HCT116 (cell line): ENCODE data around the gene SLCO2A1. TPM values are rescaled to one million over a fixed set of nuclear protein-coding genes. Genes with fewer than 3 reads are reported as not detected.

Source experiments
- ATAC-seq: fragments of 200-7000 bp; cut with Tn5 transposase; 2 replicates; pipeline ENCODE4 v1.9.1; 2020; ENCODE audit warnings: mild to moderate bottlenecking, moderate library complexity
- BruUV-seq: library from RNA; stranded (reverse); fragments of 400-500 nt; replicated peaks from 2 replicates; lab custom pipeline; 2021; lab: Mats Ljungman, UMichigan
- CTCF ChIA-PET: fragments of 300-600 bp; sonication (Branson Sonifier 250); formaldehyde crosslinking; loops from one replicate; lab custom pipeline; 2021; ENCODE audit warnings: antibody characterized with exemption; lab: Charles Lee
- POLR2A ChIA-PET: fragments of 300-600, 350-600 bp; sonication (Branson Sonifier 250); formaldehyde crosslinking; loops from one replicate; lab custom pipeline; 2021; ENCODE audit warnings: antibody characterized with exemption; lab: Charles Lee
- RAD21 ChIA-PET, 2 experiments: fragments of 300-600 bp; sonication (Branson Sonifier 250); formaldehyde crosslinking; loops; one replicate each; lab custom pipeline; 2023; ENCODE audit warnings: low total read pairs in 2 of 2; ENCODE audit not compliant: uncharacterized antibody in 2 of 2, unreplicated experiment in 2 of 2, low non-redundant PET in 1 of 2; lab: Charles Lee
- DNase-seq: peaks from one replicate; pipeline ENCODE4 v3.0.0-alpha.2; 2010; ENCODE audit warnings: low read depth, low spot score
- H2AFZ ChIP-seq: fragments of 200-600 bp; shearing (Covaris generic), sonication (generic); 2 replicates; pipeline ENCODE4 v1.6.1; 2017; ENCODE audit warnings: low read depth, mixed run types, mixed read lengths, antibody characterized with exemption, low read length; ENCODE audit not compliant: poor library complexity, severe bottlenecking
- H3K27ac ChIP-seq: 2 replicates; pipeline ENCODE4 v1.5.1; 2012; ENCODE audit warnings: low read depth, low read length
- H3K27me3 ChIP-seq: fragments of 200-600 bp; sonication (generic); 2 replicates; pipeline ENCODE4 v1.6.1; 2016; ENCODE audit warnings: mixed run types, low read length, mixed read lengths; ENCODE audit not compliant: insufficient read depth
- H3K36me3 ChIP-seq, 2 experiments: fragments of 200-500 bp in 1 of 2; fragments of 200-600 bp in 1 of 2; sonication (Bioruptor generic) in 1 of 2; sonication (generic) in 1 of 2; 2 replicates each; pipeline versions ENCODE4 v1.5.1 to v1.6.1; 2014 to 2016; ENCODE audit warnings: low read length in 2 of 2, inconsistent platforms in 1 of 2, mixed read lengths in 1 of 2, mixed run types in 1 of 2; ENCODE audit not compliant: insufficient read depth in 2 of 2, control insufficient read depth in 1 of 2
- H3K4me1 ChIP-seq, 2 experiments: fragments of 200-600 bp in 1 of 2; sonication (generic) in 1 of 2; 2 replicates each; pipeline versions ENCODE4 v1.5.1 to v1.6.1; 2012 to 2017; ENCODE audit warnings: low read length in 2 of 2, inconsistent platforms in 1 of 2, mild to moderate bottlenecking in 1 of 2, mixed read lengths in 1 of 2, mixed run types in 1 of 2, moderate library complexity in 1 of 2; ENCODE audit not compliant: insufficient read depth in 2 of 2, control insufficient read depth in 1 of 2
- H3K4me2 ChIP-seq: fragments of 200-600 bp; sonication (generic); 2 replicates; pipeline ENCODE4 v1.6.1; 2017; ENCODE audit warnings: mixed run types, low read length, mixed read lengths
- H3K4me3 ChIP-seq, 2 experiments: fragments of 200-600 bp in 1 of 2; sonication (generic) in 1 of 2; replicated peaks in 1 of 2; 2 replicates each; pipeline ENCODE4 v1.5.1; 2011 to 2016; ENCODE audit warnings: low read length in 2 of 2, control low read depth in 1 of 2, low read depth in 1 of 2, mild to moderate bottlenecking in 1 of 2, mixed read lengths in 1 of 2, mixed run types in 1 of 2
- H3K79me2 ChIP-seq: fragments of 200-600 bp; sonication (generic); 2 replicates; pipeline ENCODE4 v1.6.1; 2017; ENCODE audit warnings: mild to moderate bottlenecking, mixed run types, low read length, moderate library complexity, mixed read lengths; ENCODE audit not compliant: insufficient read depth
- H3K9ac ChIP-seq: fragments of 200-600 bp; sonication (generic); 2 replicates; pipeline ENCODE4 v1.6.1; 2016; ENCODE audit warnings: low read length, mixed read lengths
- H3K9me2 ChIP-seq: fragments of 200-600 bp; sonication (generic), shearing (Covaris generic); 2 replicates; pipeline ENCODE4 v1.6.1; 2017; ENCODE audit warnings: mixed run types, mild to moderate bottlenecking, moderate library complexity; ENCODE audit not compliant: insufficient read depth
- H3K9me3 ChIP-seq, 2 experiments: fragments of 200-500 bp in 1 of 2; fragments of 200-600 bp in 1 of 2; sonication (Bioruptor generic) in 1 of 2; sonication (generic) in 1 of 2; 2 replicates each; pipeline ENCODE4 v1.6.1; 2014 to 2017; ENCODE audit warnings: low read length in 2 of 2, mixed read lengths in 2 of 2, inconsistent platforms in 1 of 2, low read depth in 1 of 2, mild to moderate bottlenecking in 1 of 2, mixed run types in 1 of 2, moderate library complexity in 1 of 2; ENCODE audit not compliant: control insufficient read depth in 1 of 2, insufficient read depth in 1 of 2
- H4K20me1 ChIP-seq: fragments of 200-600 bp; sonication (generic), shearing (Covaris generic); 2 replicates; pipeline ENCODE4 v1.6.1; 2017; ENCODE audit warnings: mixed run types, mild to moderate bottlenecking, moderate library complexity; ENCODE audit not compliant: insufficient read depth
- EGR1 ChIP-seq: IDR thresholded peaks from 2 replicates; pipeline ENCODE4 v1.6.1; 2012; ENCODE audit warnings: low read depth
- ELF1 ChIP-seq: IDR thresholded peaks from 2 replicates; pipeline ENCODE4 v1.6.1; 2012; ENCODE audit warnings: low read depth, borderline replicate concordance
- EZH2 ChIP-seq: fragments of 200-600 bp; sonication (generic); IDR thresholded peaks from 2 replicates; pipeline ENCODE4 v1.6.1; 2017; ENCODE audit warnings: antibody characterized with exemption, mixed run types
- EZH2phosphoT487 ChIP-seq: fragments of 200-600 bp; IDR thresholded peaks from 2 replicates; pipeline ENCODE4 v1.6.1; 2018; ENCODE audit warnings: antibody characterized with exemption, borderline replicate concordance
- JUND ChIP-seq: IDR thresholded peaks from 2 replicates; pipeline ENCODE4 v1.6.1; 2012
- MAX ChIP-seq: IDR thresholded peaks from 2 replicates; pipeline ENCODE4 v1.6.1; 2012
- SRF ChIP-seq: IDR thresholded peaks from 2 replicates; pipeline ENCODE4 v1.6.1; 2012; ENCODE audit warnings: low read depth
- TCF7L2 ChIP-seq: IDR thresholded peaks from 2 replicates; pipeline ENCODE4 v1.7.0; 2011; ENCODE audit warnings: borderline replicate concordance, inconsistent platforms; ENCODE audit not compliant: insufficient read depth, insufficient read length; ENCODE audit errors: extremely low read depth
- ZFX ChIP-seq: fragments of 450-650 bp; IDR thresholded peaks from 2 replicates; pipeline ENCODE4 v1.6.1; 2017
- intact Hi-C: fragments of 100-400 bp; cut with micrococcal nuclease; formaldehyde crosslinking; loops from 2 replicates; pipeline ENCODE4 v1.10.0; 2022
- total RNA-seq: library from RNA; stranded (reverse); gene quantifications from one replicate; pipeline ENCODE4 v1.2.1, GENCODE V29; 2021; ENCODE audit not compliant: unreplicated experiment
- TF ChIP-seq, protein P1 (sequence below): IDR thresholded peaks from 2 replicates; pipeline ENCODE4 v1.6.1; 2012; ENCODE audit warnings: low read depth

Gene SLCO2A1
- total RNA-seq, 1 experiment from 2014 or later, result 0.52 TPM

DNA sequence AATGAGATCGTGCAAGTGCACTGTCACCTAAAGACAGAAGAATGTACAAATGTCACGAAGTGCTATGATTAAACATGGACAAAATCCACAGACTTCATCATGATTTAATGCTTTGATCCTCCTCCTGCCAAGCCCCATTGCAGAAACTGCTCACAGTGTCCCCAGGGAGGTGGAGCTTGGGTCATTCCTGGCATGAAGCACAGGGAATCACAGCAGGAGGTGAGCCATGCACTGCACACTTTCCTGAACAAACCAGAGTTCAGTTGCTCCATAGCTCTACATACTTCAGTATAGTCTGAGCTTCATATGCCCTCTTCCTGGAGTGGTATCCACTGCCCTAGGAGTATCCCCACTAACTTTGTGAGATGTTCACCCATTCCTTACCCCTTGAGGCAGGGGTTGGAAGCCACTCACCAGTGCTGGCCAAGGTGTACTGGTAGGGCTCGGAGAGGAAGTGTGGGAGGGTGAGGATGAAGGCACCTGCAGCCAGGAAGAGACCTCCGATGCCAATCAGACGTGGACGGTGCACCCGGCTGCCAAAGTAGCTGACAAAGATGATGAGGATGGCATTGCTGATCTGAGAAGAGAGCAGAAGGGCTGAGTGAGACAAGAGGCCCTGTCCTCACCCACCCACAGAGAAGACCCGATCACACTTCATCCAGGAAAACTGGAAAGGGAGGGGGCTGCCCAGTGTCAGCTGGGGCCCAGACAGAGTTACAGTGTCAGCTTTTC lies 56.3 kb downstream of the SLCO2A1 start:
- H3K27ac ChIP-seq, result no peak overlapping the region
- no peak overlapping the region for H3K4me3 ChIP-seq
- DNase-seq (no peak), ATAC-seq (no peak)
- H3K9me3 ChIP-seq, result no peaks in the 10 kb centered on the region
- no peaks in the 10 kb centered on the region for H3K36me3 ChIP-seq
- no peaks in the 10 kb centered on the region for H3K79me2 ChIP-seq
- H3K9ac ChIP-seq, result no peak overlapping the region
- BruUV-seq, result no TSS peak
- H3K4me1 ChIP-seq, result no peaks in the 10 kb centered on the region
- no peak overlapping the region for H2AFZ ChIP-seq
- no peaks in the 10 kb centered on the region for H4K20me1 ChIP-seq
- no peaks in the 10 kb centered on the region for H3K27me3 ChIP-seq
- H3K9me2 ChIP-seq, result no peaks in the 10 kb centered on the region
- RAD21 ChIA-PET, result no interaction called here
- TF ChIP-seq MAX (no peak), JUND (no peak), SRF (no peak), EZH2 (no peak), ZFX (no peak), ELF1 (no peak), EGR1 (no peak), TCF7L2 (no peak), EZH2phosphoT487 (no peak)
- TF ChIP-seq, protein P1, sequence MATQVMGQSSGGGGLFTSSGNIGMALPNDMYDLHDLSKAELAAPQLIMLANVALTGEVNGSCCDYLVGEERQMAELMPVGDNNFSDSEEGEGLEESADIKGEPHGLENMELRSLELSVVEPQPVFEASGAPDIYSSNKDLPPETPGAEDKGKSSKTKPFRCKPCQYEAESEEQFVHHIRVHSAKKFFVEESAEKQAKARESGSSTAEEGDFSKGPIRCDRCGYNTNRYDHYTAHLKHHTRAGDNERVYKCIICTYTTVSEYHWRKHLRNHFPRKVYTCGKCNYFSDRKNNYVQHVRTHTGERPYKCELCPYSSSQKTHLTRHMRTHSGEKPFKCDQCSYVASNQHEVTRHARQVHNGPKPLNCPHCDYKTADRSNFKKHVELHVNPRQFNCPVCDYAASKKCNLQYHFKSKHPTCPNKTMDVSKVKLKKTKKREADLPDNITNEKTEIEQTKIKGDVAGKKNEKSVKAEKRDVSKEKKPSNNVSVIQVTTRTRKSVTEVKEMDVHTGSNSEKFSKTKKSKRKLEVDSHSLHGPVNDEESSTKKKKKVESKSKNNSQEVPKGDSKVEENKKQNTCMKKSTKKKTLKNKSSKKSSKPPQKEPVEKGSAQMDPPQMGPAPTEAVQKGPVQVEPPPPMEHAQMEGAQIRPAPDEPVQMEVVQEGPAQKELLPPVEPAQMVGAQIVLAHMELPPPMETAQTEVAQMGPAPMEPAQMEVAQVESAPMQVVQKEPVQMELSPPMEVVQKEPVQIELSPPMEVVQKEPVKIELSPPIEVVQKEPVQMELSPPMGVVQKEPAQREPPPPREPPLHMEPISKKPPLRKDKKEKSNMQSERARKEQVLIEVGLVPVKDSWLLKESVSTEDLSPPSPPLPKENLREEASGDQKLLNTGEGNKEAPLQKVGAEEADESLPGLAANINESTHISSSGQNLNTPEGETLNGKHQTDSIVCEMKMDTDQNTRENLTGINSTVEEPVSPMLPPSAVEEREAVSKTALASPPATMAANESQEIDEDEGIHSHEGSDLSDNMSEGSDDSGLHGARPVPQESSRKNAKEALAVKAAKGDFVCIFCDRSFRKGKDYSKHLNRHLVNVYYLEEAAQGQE, result no peak
- TF ChIP-seq, all 23 proteins: peak for 0
- no peak overlapping the region for H3K4me2 ChIP-seq
- POLR2A ChIA-PET, result no interaction called here
- intact Hi-C loops, result no loop called here
- CTCF ChIA-PET, result no interaction called here
